HCT116 (cell line): ENCODE measurements around the gene CARS1. TPM values are rescaled to one million over a fixed set of nuclear protein-coding genes. Genes with fewer than 3 reads are reported as not detected.

Source experiments
- ATAC-seq: fragments of 200-7000 bp; cut with Tn5 transposase; 2 replicates; pipeline ENCODE4 v1.9.1; 2020; ENCODE audit warnings: mild to moderate bottlenecking, moderate library complexity
- BruUV-seq: library from RNA; stranded (reverse); fragments of 400-500 nt; replicated peaks from 2 replicates; lab custom pipeline; 2021; lab: Mats Ljungman, UMichigan
- CTCF ChIA-PET: fragments of 300-600 bp; sonication (Branson Sonifier 250); formaldehyde crosslinking; loops from one replicate; lab custom pipeline; 2021; ENCODE audit warnings: antibody characterized with exemption; lab: Charles Lee
- POLR2A ChIA-PET: fragments of 300-600, 350-600 bp; sonication (Branson Sonifier 250); formaldehyde crosslinking; loops from one replicate; lab custom pipeline; 2021; ENCODE audit warnings: antibody characterized with exemption; lab: Charles Lee
- RAD21 ChIA-PET, 2 experiments: fragments of 300-600 bp; sonication (Branson Sonifier 250); formaldehyde crosslinking; loops; one replicate each; lab custom pipeline; 2023; ENCODE audit warnings: low total read pairs in 2 of 2; ENCODE audit not compliant: uncharacterized antibody in 2 of 2, unreplicated experiment in 2 of 2, low non-redundant PET in 1 of 2; lab: Charles Lee
- DNase-seq: peaks from one replicate; pipeline ENCODE4 v3.0.0-alpha.2; 2010; ENCODE audit warnings: low read depth, low spot score
- H2AFZ ChIP-seq: fragments of 200-600 bp; shearing (Covaris generic), sonication (generic); 2 replicates; pipeline ENCODE4 v1.6.1; 2017; ENCODE audit warnings: low read depth, mixed run types, mixed read lengths, antibody characterized with exemption, low read length; ENCODE audit not compliant: poor library complexity, severe bottlenecking
- H3K27ac ChIP-seq: 2 replicates; pipeline ENCODE4 v1.5.1; 2012; ENCODE audit warnings: low read depth, low read length
- H3K27me3 ChIP-seq: fragments of 200-600 bp; sonication (generic); 2 replicates; pipeline ENCODE4 v1.6.1; 2016; ENCODE audit warnings: mixed run types, low read length, mixed read lengths; ENCODE audit not compliant: insufficient read depth
- H3K36me3 ChIP-seq, 2 experiments: fragments of 200-500 bp in 1 of 2; fragments of 200-600 bp in 1 of 2; sonication (Bioruptor generic) in 1 of 2; sonication (generic) in 1 of 2; 2 replicates each; pipeline versions ENCODE4 v1.5.1 to v1.6.1; 2014 to 2016; ENCODE audit warnings: low read length in 2 of 2, inconsistent platforms in 1 of 2, mixed read lengths in 1 of 2, mixed run types in 1 of 2; ENCODE audit not compliant: insufficient read depth in 2 of 2, control insufficient read depth in 1 of 2
- H3K4me1 ChIP-seq, 2 experiments: fragments of 200-600 bp in 1 of 2; sonication (generic) in 1 of 2; 2 replicates each; pipeline versions ENCODE4 v1.5.1 to v1.6.1; 2012 to 2017; ENCODE audit warnings: low read length in 2 of 2, inconsistent platforms in 1 of 2, mild to moderate bottlenecking in 1 of 2, mixed read lengths in 1 of 2, mixed run types in 1 of 2, moderate library complexity in 1 of 2; ENCODE audit not compliant: insufficient read depth in 2 of 2, control insufficient read depth in 1 of 2
- H3K4me2 ChIP-seq: fragments of 200-600 bp; sonication (generic); 2 replicates; pipeline ENCODE4 v1.6.1; 2017; ENCODE audit warnings: mixed run types, low read length, mixed read lengths
- H3K4me3 ChIP-seq, 2 experiments: fragments of 200-600 bp in 1 of 2; sonication (generic) in 1 of 2; replicated peaks in 1 of 2; 2 replicates each; pipeline ENCODE4 v1.5.1; 2011 to 2016; ENCODE audit warnings: low read length in 2 of 2, control low read depth in 1 of 2, low read depth in 1 of 2, mild to moderate bottlenecking in 1 of 2, mixed read lengths in 1 of 2, mixed run types in 1 of 2
- H3K79me2 ChIP-seq: fragments of 200-600 bp; sonication (generic); 2 replicates; pipeline ENCODE4 v1.6.1; 2017; ENCODE audit warnings: mild to moderate bottlenecking, mixed run types, low read length, moderate library complexity, mixed read lengths; ENCODE audit not compliant: insufficient read depth
- H3K9ac ChIP-seq: fragments of 200-600 bp; sonication (generic); 2 replicates; pipeline ENCODE4 v1.6.1; 2016; ENCODE audit warnings: low read length, mixed read lengths
- H3K9me2 ChIP-seq: fragments of 200-600 bp; sonication (generic), shearing (Covaris generic); 2 replicates; pipeline ENCODE4 v1.6.1; 2017; ENCODE audit warnings: mixed run types, mild to moderate bottlenecking, moderate library complexity; ENCODE audit not compliant: insufficient read depth
- H3K9me3 ChIP-seq, 2 experiments: fragments of 200-500 bp in 1 of 2; fragments of 200-600 bp in 1 of 2; sonication (Bioruptor generic) in 1 of 2; sonication (generic) in 1 of 2; 2 replicates each; pipeline ENCODE4 v1.6.1; 2014 to 2017; ENCODE audit warnings: low read length in 2 of 2, mixed read lengths in 2 of 2, inconsistent platforms in 1 of 2, low read depth in 1 of 2, mild to moderate bottlenecking in 1 of 2, mixed run types in 1 of 2, moderate library complexity in 1 of 2; ENCODE audit not compliant: control insufficient read depth in 1 of 2, insufficient read depth in 1 of 2
- H4K20me1 ChIP-seq: fragments of 200-600 bp; sonication (generic), shearing (Covaris generic); 2 replicates; pipeline ENCODE4 v1.6.1; 2017; ENCODE audit warnings: mixed run types, mild to moderate bottlenecking, moderate library complexity; ENCODE audit not compliant: insufficient read depth
- CBX3 ChIP-seq: IDR thresholded peaks from 2 replicates; pipeline ENCODE4 v1.6.1; 2012; ENCODE audit warnings: low read depth
- CTCF ChIP-seq, 3 experiments: fragments of 200-600 bp in 1 of 3; sonication (generic) in 1 of 3; IDR thresholded peaks in 2 of 3; conservative IDR thresholded peaks in 1 of 3; 2 replicates each; pipeline ENCODE4 v1.5.1; 2012 to 2017; ENCODE audit warnings: low read depth in 2 of 3, low read length in 2 of 3, antibody characterized with exemption in 1 of 3, borderline replicate concordance in 1 of 3, control low read depth in 1 of 3, mild to moderate bottlenecking in 1 of 3, mixed read lengths in 1 of 3, mixed run types in 1 of 3, moderate library complexity in 1 of 3; ENCODE audit not compliant: insufficient read depth in 1 of 3
- EGR1 ChIP-seq: IDR thresholded peaks from 2 replicates; pipeline ENCODE4 v1.6.1; 2012; ENCODE audit warnings: low read depth
- EZH2phosphoT487 ChIP-seq: fragments of 200-600 bp; IDR thresholded peaks from 2 replicates; pipeline ENCODE4 v1.6.1; 2018; ENCODE audit warnings: antibody characterized with exemption, borderline replicate concordance
- FOSL1 ChIP-seq: IDR thresholded peaks from 2 replicates; pipeline ENCODE4 v1.6.1; 2012; ENCODE audit warnings: low read depth
- JUND ChIP-seq: IDR thresholded peaks from 2 replicates; pipeline ENCODE4 v1.6.1; 2012
- POLR2AphosphoS5 ChIP-seq: IDR thresholded peaks from 2 replicates; pipeline ENCODE4 v1.6.1; 2011; ENCODE audit warnings: mild to moderate bottlenecking, low read depth, low read length, moderate library complexity
- REST ChIP-seq: IDR thresholded peaks from 2 replicates; pipeline ENCODE4 v1.6.1; 2012; ENCODE audit warnings: low read depth
- TCF7L2 ChIP-seq: IDR thresholded peaks from 2 replicates; pipeline ENCODE4 v1.7.0; 2011; ENCODE audit warnings: borderline replicate concordance, inconsistent platforms; ENCODE audit not compliant: insufficient read depth, insufficient read length; ENCODE audit errors: extremely low read depth
- YY1 ChIP-seq: IDR thresholded peaks from 2 replicates; pipeline ENCODE4 v1.6.1; 2011; ENCODE audit warnings: low read length, low read depth, moderate library complexity, mild to moderate bottlenecking; ENCODE audit not compliant: insufficient replicate concordance; ENCODE audit errors: extremely low read depth
- ZNF274 ChIP-seq: fragments of 200-500 bp; sonication (Bioruptor generic); IDR thresholded peaks from 2 replicates; pipeline ENCODE4 v1.6.1; 2014; ENCODE audit warnings: mild to moderate bottlenecking, low read depth, low read length, inconsistent platforms
- intact Hi-C: fragments of 100-400 bp; cut with micrococcal nuclease; formaldehyde crosslinking; loops from 2 replicates; pipeline ENCODE4 v1.10.0; 2022
- total RNA-seq: library from RNA; stranded (reverse); gene quantifications from one replicate; pipeline ENCODE4 v1.2.1, GENCODE V29; 2021; ENCODE audit not compliant: unreplicated experiment

The CARS1 gene
- total RNA-seq, 1 experiment from 2014 or later: 124 TPM

- no peak for TF ChIP-seq CTCF (IDR thresholded peaks at IDR 0.05 in 2 of 3, conservative IDR thresholded peaks at IDR 0.05 in 1 of 3; ENCODE audit: borderline replicate concordance in 1 of 3, insufficient read depth in 1 of 3, low read depth in 2 of 3, low read length in 2 of 3)
- TF ChIP-seq FOSL1: no peak
- no peak for TF ChIP-seq CBX3
- TF ChIP-seq POLR2AphosphoS5: peak; percentile 92
- TF ChIP-seq JUND: no peak
- no peak for TF ChIP-seq TCF7L2
Observed at GRCh38 chr11:3057069-3057963, at the start of gene CARS1 (continued).

- CTCF ChIA-PET: no interaction called here
- H3K79me2 ChIP-seq: no peaks in the 10 kb centered on the region
- no TSS peak for BruUV-seq
- RAD21 ChIA-PET: no interaction called here
- H3K27me3 ChIP-seq: no peaks in the 10 kb centered on the region
- no peak for ATAC-seq
- no peaks in the 10 kb centered on the region for H3K4me1 ChIP-seq
- H3K36me3 ChIP-seq: no peaks in the 10 kb centered on the region; a peak in 1 of 4 replicates
- DNase-seq: no peak
- POLR2A ChIA-PET: no interaction called here
- no peak overlapping the region for H3K9ac ChIP-seq
- H3K9me2 ChIP-seq: no peaks in the 10 kb centered on the region
- H3K4me2 ChIP-seq: no peak overlapping the region
- no peak overlapping the region for H2AFZ ChIP-seq
- no peaks in the 10 kb centered on the region for H3K9me3 ChIP-seq
- intact Hi-C loops: no loop called here
- H3K4me3 ChIP-seq: no peak overlapping the region
- no peak overlapping the region for H3K27ac ChIP-seq
- H4K20me1 ChIP-seq: no peaks in the 10 kb centered on the region
- TF ChIP-seq REST (no peak), EZH2phosphoT487 (no peak), YY1 (no peak), EGR1 (no peak), ZNF274 (no peak)
Observed at GRCh38 chr11:3105791-3106735, 48.8 kb upstream of the CARS1 start.
